Measurements from ENCODE around the gene ACTR6. TPM values are rescaled to one million over a fixed set of nuclear protein-coding genes. Genes with fewer than 3 reads are reported as not detected.

Gene ACTR6
- total and polyA plus RNA-seq, 9 of the 15 experiments (the other 6 are each of a cell fraction or from before 2014, with no cell fraction given), result 26.1 to 109 (median 70.9) TPM

DNA sequence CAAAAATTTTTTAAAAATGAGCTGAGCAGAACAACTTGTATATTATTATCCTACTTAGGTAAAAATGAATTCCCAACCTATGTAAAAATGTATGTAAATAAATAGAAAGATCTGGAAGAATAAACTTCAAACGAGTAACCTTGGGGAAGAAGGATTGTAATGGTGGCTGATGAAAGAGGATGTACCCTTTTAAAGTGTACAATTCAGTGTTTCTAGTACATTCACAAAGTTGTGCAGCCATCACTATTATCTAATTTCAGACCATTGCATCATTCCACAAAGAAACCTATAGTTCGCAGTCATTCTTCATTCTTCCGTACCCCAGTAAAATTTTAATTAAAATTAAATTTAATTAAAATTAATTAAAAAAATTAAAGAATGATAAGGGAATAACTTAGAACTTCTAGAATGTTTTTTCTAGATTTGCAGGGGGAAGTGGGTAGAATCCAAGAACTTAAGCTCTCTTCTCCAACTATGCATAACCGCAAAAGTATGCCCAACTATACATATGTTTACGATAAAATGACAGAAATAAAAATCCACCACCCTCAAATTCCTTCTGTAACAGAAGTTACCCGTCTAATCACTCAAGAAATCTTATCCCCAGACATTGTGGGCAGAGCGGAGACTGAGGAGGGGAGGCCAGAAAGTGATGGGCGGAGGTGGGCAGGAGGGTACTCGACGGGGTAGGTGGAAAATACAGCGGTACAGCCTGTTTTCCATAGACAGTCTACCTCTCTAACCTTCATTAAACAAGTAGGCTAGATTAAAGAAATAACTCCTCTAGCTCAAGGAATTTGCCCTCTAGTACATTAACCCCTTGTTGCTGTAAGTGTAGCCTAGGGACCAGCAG is 65.3 kb downstream of the ACTR6 start (continued):
- TF ChIP-seq CEBPG (CRISPR knock-in tag; IDR thresholded peaks at IDR 0.05) (no peak), CEBPG (tag; conservative IDR thresholded peaks at IDR 0.05 in 1 of 2, IDR thresholded peaks at IDR 0.05 in 1 of 2) (peak; percentile 36 to 93; a peak in 3 of 4 replicates), ATF7 (IDR thresholded peaks at IDR 0.05) (0 out of 2 replicates have a peak, but pooled peaks have one; percentile 20), ZNF766 (CRISPR knock-in tag; conservative IDR thresholded peaks at IDR 0.05) (0 out of 2 replicates have a peak, but pooled peaks have one; percentile 5), MCM5 (IDR thresholded peaks at IDR 0.05; ENCODE audit: low read depth) (no peak), NBN (IDR thresholded peaks at IDR 0.05; ENCODE audit: low read depth) (no peak), HNRNPLL (IDR thresholded peaks at IDR 0.05; ENCODE audit: low read depth, low read length, poor library complexity, severe bottlenecking) (no peak), ZNF121 (CRISPR knock-in tag; conservative IDR thresholded peaks at IDR 0.05) (no peak), KDM5B (IDR thresholded peaks at IDR 0.05; ENCODE audit: insufficient replicate concordance, low read depth, low read length) (peak; percentile 18), TRIM24 (IDR thresholded peaks at IDR 0.05) (peak; percentile 52 to 58; a peak in 2 of 4 replicates), ZNF583 (CRISPR knock-in tag; IDR thresholded peaks at IDR 0.05) (no peak), RBFOX2 (IDR thresholded peaks at IDR 0.05; ENCODE audit: low read depth, low read length) (no peak), EP300 (IDR thresholded peaks at IDR 0.05; ENCODE audit: low read length) (0 out of 2 replicates have a peak, but pooled peaks have one; percentile 24), CREBBP (IDR thresholded peaks at IDR 0.05; ENCODE audit: low read depth, low read length) (no peak), CBX1 (IDR thresholded peaks at IDR 0.05; ENCODE audit: low read depth) (no peak), C11orf30 (IDR thresholded peaks at IDR 0.05; ENCODE audit: low read depth) (no peak), FOXK1 (CRISPR knock-in tag; IDR thresholded peaks at IDR 0.05; ENCODE audit: borderline replicate concordance) (no peak), TEAD4 (IDR thresholded peaks at IDR 0.05; ENCODE audit: low read length) (no peak), TEAD4 (CRISPR knock-in tag; IDR thresholded peaks at IDR 0.05; ENCODE audit: borderline replicate concordance) (no peak)
- TF ChIP-seq, protein P1, sequence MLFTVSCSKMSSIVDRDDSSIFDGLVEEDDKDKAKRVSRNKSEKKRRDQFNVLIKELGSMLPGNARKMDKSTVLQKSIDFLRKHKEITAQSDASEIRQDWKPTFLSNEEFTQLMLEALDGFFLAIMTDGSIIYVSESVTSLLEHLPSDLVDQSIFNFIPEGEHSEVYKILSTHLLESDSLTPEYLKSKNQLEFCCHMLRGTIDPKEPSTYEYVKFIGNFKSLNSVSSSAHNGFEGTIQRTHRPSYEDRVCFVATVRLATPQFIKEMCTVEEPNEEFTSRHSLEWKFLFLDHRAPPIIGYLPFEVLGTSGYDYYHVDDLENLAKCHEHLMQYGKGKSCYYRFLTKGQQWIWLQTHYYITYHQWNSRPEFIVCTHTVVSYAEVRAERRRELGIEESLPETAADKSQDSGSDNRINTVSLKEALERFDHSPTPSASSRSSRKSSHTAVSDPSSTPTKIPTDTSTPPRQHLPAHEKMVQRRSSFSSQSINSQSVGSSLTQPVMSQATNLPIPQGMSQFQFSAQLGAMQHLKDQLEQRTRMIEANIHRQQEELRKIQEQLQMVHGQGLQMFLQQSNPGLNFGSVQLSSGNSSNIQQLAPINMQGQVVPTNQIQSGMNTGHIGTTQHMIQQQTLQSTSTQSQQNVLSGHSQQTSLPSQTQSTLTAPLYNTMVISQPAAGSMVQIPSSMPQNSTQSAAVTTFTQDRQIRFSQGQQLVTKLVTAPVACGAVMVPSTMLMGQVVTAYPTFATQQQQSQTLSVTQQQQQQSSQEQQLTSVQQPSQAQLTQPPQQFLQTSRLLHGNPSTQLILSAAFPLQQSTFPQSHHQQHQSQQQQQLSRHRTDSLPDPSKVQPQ (CRISPR knock-in tag; IDR thresholded peaks at IDR 0.05; ENCODE audit: borderline replicate concordance), result no peak
- TF ChIP-seq, protein P2, sequence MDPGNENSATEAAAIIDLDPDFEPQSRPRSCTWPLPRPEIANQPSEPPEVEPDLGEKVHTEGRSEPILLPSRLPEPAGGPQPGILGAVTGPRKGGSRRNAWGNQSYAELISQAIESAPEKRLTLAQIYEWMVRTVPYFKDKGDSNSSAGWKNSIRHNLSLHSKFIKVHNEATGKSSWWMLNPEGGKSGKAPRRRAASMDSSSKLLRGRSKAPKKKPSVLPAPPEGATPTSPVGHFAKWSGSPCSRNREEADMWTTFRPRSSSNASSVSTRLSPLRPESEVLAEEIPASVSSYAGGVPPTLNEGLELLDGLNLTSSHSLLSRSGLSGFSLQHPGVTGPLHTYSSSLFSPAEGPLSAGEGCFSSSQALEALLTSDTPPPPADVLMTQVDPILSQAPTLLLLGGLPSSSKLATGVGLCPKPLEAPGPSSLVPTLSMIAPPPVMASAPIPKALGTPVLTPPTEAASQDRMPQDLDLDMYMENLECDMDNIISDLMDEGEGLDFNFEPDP (CRISPR knock-in tag; IDR thresholded peaks at IDR 0.05), result no peak
- TF ChIP-seq, protein P3, sequence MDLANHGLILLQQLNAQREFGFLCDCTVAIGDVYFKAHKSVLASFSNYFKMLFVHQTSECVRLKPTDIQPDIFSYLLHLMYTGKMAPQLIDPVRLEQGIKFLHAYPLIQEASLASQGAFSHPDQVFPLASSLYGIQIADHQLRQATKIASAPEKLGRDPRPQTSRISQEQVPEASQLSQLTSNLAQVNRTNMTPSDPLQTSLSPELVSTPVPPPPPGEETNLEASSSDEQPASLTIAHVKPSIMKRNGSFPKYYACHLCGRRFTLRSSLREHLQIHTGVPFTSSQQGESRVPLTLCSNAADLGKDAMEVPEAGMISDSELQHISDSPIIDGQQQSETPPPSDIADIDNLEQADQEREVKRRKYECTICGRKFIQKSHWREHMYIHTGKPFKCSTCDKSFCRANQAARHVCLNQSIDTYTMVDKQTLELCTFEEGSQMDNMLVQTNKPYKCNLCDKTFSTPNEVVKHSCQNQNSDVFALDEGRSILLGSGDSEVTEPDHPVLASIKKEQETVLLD (IDR thresholded peaks at IDR 0.05), result 0 out of 2 replicates have a peak, but pooled peaks have one; percentile 27

Data from K562 (cell line).